Stomach smooth muscle (tissue), 2 donors: ENCODE results near the gene SOCS6.

Source experiments
- H3K27ac ChIP-seq: one replicate; pipeline ENCODE4 v1.7.0; 2013; ENCODE audit warnings: mild to moderate bottlenecking, low read length, inconsistent platforms
- H3K27me3 ChIP-seq, 2 donors: one replicate each; pipeline ENCODE4 v1.7.0; 2013; ENCODE audit warnings: low read length in 2 of 2; ENCODE audit not compliant: insufficient read depth in 2 of 2, control insufficient read depth in 1 of 2
- H3K36me3 ChIP-seq, 2 donors: one replicate each; pipeline ENCODE4 v1.7.0; 2013; ENCODE audit warnings: low read length in 2 of 2; ENCODE audit not compliant: control insufficient read depth in 2 of 2, insufficient read depth in 2 of 2
- H3K4me1 ChIP-seq: one replicate; pipeline ENCODE4 v1.7.0; 2013; ENCODE audit warnings: low read length; ENCODE audit not compliant: control insufficient read depth, insufficient read depth
- H3K4me3 ChIP-seq, 2 donors: one replicate each; pipeline ENCODE4 v1.7.0; 2013; ENCODE audit warnings: low read length in 2 of 2
- H3K9ac ChIP-seq, 2 donors: one replicate each; pipeline ENCODE4 v1.7.0; 2013; ENCODE audit warnings: low read length in 2 of 2, mild to moderate bottlenecking in 1 of 2
- H3K9me3 ChIP-seq, 2 donors: one replicate each; pipeline ENCODE4 v1.7.0; 2013; ENCODE audit warnings: low read length in 2 of 2; ENCODE audit not compliant: control insufficient read depth in 2 of 2
- donor health status: healthy.
- donor health status: Pancreatic carcinoma.

Gene SOCS6

DNA sequence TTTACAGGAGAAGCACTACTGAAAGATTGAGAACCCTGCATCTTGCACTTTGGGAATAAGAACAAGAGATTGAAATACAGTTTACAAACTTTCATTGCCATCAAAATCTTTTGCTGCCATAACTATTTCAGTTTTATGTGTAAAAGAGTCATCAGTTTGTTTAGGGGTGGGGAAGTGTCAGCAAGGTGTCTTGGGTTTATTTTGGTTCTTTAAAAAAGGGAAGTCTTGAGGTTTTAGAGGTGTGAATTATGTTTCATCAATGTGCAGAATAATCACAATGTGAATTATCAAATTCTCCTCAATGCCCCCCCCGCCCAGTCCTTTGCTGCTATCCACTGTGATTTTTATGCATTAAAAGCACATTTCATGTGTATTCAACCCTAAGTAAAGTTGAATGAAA, 37.4 kb downstream of the SOCS6 start:
- H3K9ac ChIP-seq: no peak overlapping the region
- no peak overlapping the region for H3K27ac ChIP-seq
- no peaks in the 10 kb centered on the region for H3K9me3 ChIP-seq
- H3K27me3 ChIP-seq: no peaks in the 10 kb centered on the region
- H3K36me3 ChIP-seq: peaks cover 8 to 11% of the 10 kb centered on the region in 2 donors
- H3K4me3 ChIP-seq: no peak overlapping the region
- no peaks in the 10 kb centered on the region for H3K4me1 ChIP-seq

DNA sequence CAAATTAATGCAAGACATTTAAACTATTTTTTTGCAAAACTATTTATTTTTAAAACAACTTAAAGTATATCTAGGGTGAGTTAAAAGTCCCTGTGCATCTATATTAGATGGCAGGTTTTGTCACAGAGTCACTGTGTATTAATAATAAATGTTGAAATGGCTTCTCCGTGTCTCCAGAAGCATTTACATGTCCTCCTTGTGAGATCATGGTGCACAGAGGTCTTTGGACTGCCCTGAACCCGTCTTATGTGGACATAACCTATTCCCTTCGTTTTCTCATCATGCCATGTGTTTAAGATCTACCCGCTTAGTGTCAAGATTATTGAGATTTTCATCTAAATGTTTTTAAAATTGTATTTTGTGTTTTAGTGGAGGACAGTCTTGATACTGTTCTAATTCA, 39.3 kb downstream of the SOCS6 start:
- Histone ChIP-seq H3K9ac (no peak overlapping the region), H3K27ac (no peak overlapping the region), H3K27me3 (no peaks in the 10 kb centered on the region), H3K36me3 (peaks cover 8 to 11% of the 10 kb centered on the region in 2 donors), H3K9me3 (no peaks in the 10 kb centered on the region), H3K4me1 (no peaks in the 10 kb centered on the region), H3K4me3 (no peak overlapping the region)

DNA sequence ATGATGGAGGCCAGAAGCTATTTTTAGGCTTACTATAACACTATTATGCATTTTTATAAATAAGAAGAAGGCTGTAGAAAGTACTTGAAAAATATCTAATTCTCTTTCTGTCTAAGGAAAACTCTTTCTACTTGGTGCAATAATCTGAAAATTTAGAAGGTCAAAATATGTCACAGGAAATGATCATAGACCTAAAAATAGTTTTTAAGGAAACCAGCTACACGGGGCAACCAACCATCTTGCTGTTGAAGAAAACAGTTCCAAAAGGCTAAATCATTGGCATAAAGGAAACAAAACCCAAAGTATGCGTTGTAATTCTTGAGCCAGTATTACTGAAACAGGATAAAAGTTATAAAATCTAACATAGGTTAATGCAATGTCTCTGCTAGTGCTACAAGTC, 40.2 kb downstream of the SOCS6 start:
- H3K9me3 ChIP-seq: no peaks in the 10 kb centered on the region
- H3K9ac ChIP-seq: no peak overlapping the region
- no peaks in the 10 kb centered on the region for H3K4me1 ChIP-seq
- H3K27me3 ChIP-seq: no peaks in the 10 kb centered on the region
- no peak overlapping the region for H3K4me3 ChIP-seq
- peaks cover 8 to 11% of the 10 kb centered on the region in 2 donors for H3K36me3 ChIP-seq
- H3K27ac ChIP-seq: no peak overlapping the region

DNA sequence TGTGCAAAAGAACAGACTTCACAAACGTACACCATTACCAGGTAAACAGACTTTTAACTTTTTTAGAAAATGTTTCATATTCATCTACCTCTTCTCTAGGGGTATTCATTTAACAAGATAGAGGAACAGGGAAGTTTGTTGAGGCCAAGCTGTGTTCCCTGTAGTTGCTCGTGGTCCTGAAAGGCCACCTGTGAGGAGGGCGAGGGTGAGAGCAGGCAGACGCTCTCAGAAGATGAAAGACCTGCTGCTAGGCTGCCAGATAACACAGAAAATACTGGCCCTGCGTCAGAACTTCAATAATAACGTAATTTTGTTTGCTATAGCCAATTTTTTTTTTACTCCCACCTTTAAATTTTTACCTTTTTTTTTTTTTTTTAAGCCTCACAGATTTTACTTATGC, 42.0 kb downstream of the SOCS6 start:
- Histone ChIP-seq H3K9me3 (peaks cover 0 to 4% of the 10 kb centered on the region in 2 donors), H3K4me3 (no peak overlapping the region), H3K27ac (no peak overlapping the region), H3K36me3 (peaks cover 0 to under 1% of the 10 kb centered on the region in 2 donors), H3K27me3 (no peaks in the 10 kb centered on the region), H3K4me1 (no peaks in the 10 kb centered on the region), H3K9ac (no peak overlapping the region)

DNA sequence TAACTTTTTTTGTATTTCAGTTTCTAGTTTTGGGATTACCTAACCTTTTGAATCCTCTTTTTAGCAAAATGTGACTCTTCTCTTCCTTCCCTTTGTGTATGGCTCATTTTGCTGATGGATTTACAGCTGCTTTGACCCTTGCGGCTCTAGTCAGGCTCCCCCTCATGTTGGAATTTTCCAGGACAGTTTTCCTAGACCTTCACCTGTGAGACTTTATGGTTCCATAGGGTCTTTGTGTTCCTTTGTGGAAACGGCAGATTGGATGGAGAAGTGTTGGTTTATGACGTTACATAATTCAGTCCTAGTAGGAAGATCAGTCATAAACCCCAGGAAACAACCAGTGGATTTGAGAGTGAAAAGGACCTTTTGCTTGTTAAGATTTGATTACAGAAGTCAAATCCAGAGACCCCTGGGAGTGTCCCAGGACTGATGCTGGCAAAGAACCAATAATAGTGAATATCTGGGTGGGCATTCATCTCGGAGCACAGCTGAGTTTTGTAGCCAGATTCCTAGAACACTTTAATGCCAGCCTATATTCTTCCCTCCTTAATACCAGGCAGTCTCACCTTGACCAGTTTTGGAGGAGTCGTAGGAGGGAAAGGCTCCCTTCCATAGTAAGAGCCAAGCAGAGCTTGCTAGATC, 42.7 kb downstream of the SOCS6 start:
- H3K9ac ChIP-seq: no peak overlapping the region
- H3K27me3 ChIP-seq: no peaks in the 10 kb centered on the region
- no peak overlapping the region for H3K27ac ChIP-seq
- peaks cover 0 to 2% of the 10 kb centered on the region in 2 donors for H3K36me3 ChIP-seq
- peaks cover 0 to 4% of the 10 kb centered on the region in 2 donors for H3K9me3 ChIP-seq
- H3K4me1 ChIP-seq: peaks cover under 1% of the 10 kb centered on the region
- H3K4me3 ChIP-seq: no peak overlapping the region

DNA sequence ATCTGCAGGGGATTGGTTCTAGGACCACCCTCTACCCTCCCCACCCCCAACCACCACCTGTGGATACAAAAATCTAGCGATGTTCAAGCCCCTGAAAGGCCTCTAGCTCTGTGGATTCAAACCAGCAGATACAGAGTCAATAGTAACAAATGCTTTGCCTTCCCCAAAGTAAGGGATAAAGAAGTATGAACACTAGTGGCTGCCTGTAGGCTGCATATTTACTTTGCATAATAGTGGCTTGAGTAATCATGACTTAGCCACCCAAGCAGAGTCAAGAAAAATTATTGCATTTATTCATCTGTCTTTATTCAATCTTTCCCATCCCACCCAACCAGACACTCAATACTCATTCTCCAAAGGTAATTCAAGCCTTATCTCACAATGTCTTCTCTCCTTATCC, 43.8 kb downstream of the SOCS6 start:
- H3K9ac ChIP-seq: no peak overlapping the region
- peaks cover 5% of the 10 kb centered on the region for H3K4me1 ChIP-seq
- H3K4me3 ChIP-seq: no peak overlapping the region
- H3K27ac ChIP-seq: no peak overlapping the region
- H3K27me3 ChIP-seq: no peaks in the 10 kb centered on the region
- H3K9me3 ChIP-seq: peaks cover 0 to 4% of the 10 kb centered on the region in 2 donors
- H3K36me3 ChIP-seq: peaks cover 0 to 2% of the 10 kb centered on the region in 2 donors

DNA sequence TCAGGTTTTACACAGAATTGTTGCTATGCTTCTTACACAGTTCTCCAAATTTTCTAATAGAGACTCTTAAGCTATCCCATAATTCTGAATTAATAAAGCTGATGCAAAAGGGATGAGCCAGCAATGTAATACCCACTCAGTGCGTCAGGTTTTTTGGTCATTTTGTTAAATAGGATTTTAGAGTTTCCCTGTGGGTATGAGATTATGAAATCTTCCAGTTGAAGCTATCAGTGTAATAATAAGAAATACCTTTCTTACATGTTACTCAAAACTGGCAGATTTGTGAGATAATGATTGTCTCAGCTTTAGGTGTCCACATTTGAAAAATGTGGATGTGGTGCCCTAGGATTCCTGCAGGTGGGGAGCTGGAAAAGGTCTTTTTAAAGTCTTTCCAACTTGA, 44.5 kb downstream of the SOCS6 start:
- Histone ChIP-seq H3K27me3 (no peaks in the 10 kb centered on the region), H3K27ac (no peak overlapping the region)

DNA sequence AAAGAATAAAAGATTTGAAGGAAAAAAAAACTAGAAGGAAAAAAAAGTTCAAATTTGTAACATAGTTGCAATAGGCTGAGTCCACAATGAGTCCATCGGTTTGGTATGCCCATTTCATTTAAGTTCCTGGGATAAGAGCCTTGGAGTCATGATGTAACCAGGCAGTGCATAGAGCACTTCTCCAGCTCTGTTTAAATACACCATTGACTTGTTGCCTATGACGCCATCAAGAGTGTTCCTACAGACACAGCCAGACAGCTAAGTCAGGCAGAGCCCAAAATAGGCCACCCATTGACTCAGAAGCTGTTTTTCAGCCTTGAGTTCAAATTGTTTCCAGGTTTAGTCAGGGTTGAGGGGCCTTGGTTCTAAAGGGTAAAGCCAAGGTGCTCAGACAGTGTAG, 44.9 kb downstream of the SOCS6 start:
- no peak overlapping the region for H3K9ac ChIP-seq
- H3K27ac ChIP-seq: peak overlapping the region; percentile 19

More for the DNA sequence above, 44.5 kb downstream of the SOCS6 start:
- Histone ChIP-seq H3K9ac (no peak overlapping the region), H3K4me1 (peaks cover 8% of the 10 kb centered on the region), H3K9me3 (peaks cover 0 to 4% of the 10 kb centered on the region in 2 donors), H3K4me3 (no peak overlapping the region), H3K36me3 (peaks cover 0 to 2% of the 10 kb centered on the region in 2 donors)

DNA sequence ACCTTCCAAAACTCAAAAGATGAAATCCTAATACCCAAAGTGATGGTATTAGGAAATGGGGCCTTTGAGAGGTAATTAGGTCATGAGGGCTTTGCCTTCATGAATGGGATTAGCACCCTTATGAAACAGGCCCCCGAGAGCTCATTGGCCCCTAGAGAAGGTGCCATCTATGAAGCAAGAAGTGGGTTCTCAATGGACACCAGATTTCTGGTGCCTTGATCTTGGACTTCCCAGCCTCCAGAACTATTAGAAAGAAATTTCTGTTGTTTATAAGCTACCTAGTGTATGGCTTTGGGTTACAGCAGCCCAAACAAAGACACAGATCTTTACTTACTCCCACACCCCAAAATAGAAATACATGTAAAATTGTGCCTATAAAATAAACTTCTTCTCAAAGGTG, 45.4 kb downstream of the SOCS6 start:
- Histone ChIP-seq H3K27ac (peak overlapping the region; percentile 19), H3K4me3 (no peak overlapping the region), H3K36me3 (peaks cover 3 to 4% of the 10 kb centered on the region in 2 donors), H3K9me3 (peaks cover 0 to 7% of the 10 kb centered on the region in 2 donors), H3K4me1 (peaks cover 8% of the 10 kb centered on the region), H3K27me3 (no peaks in the 10 kb centered on the region), H3K9ac (no peak overlapping the region)

More for the DNA sequence above, 44.9 kb downstream of the SOCS6 start:
- Histone ChIP-seq H3K4me3 (no peak overlapping the region), H3K9me3 (peaks cover 0 to 4% of the 10 kb centered on the region in 2 donors), H3K36me3 (peaks cover 0 to 2% of the 10 kb centered on the region in 2 donors), H3K27me3 (no peaks in the 10 kb centered on the region), H3K4me1 (peaks cover 8% of the 10 kb centered on the region)

DNA sequence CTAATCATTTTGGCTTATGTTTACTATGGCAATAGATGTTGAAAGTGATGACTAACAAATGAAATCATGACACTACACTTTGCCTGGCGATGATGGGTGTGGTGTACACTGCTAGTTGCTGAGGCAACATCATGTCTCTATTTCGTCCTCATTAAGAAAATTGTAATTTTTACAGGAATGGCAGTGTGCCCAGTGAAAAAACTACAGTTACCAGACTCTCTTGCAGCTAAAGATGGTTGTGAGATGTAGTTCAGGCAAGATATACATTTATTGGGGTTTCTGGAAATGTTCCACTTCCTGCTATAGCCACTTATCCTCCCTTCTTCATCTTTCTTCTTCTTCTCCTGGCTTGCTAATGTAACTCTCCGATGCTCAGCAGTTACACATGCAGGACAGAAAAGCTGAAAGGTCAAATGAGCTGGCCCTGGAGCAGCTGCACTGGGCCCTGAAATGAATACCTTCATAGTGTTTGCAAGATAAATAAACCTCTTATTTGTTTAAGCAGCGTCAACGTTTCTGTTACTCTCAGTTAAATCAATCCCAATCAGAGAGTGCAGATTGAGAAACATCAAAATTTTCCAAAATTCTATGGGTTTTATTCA, 46.0 kb downstream of the SOCS6 start:
- no peak overlapping the region for H3K4me3 ChIP-seq
- H3K9me3 ChIP-seq: peaks cover 0 to 9% of the 10 kb centered on the region in 2 donors
- no peak overlapping the region for H3K27ac ChIP-seq
- peaks cover 3 to 5% of the 10 kb centered on the region in 2 donors for H3K36me3 ChIP-seq
- peaks cover 8% of the 10 kb centered on the region for H3K4me1 ChIP-seq
- no peaks in the 10 kb centered on the region for H3K27me3 ChIP-seq
- H3K9ac ChIP-seq: no peak overlapping the region
